PFSK-1 (cell line): ENCODE results near the gene DAPL1.

Source experiments
- FOXP2 ChIP-seq: optimal IDR thresholded peaks from 2 replicates; pipeline ENCODE3; 2011; ENCODE audit warnings: borderline replicate concordance, control low read depth, inconsistent platforms; ENCODE audit not compliant: insufficient read depth; ENCODE audit errors: extremely low read length, extremely low read depth
- POLR2AphosphoS5 ChIP-seq: IDR thresholded peaks from 2 replicates; pipeline ENCODE4 v1.6.1; 2012; ENCODE audit warnings: low read depth, mild to moderate bottlenecking, control low read depth, low read length, moderate library complexity
- SIN3A ChIP-seq: IDR thresholded peaks from 2 replicates; pipeline ENCODE4 v1.6.1; 2012; ENCODE audit warnings: mild to moderate bottlenecking, low read length, moderate library complexity, borderline replicate concordance; ENCODE audit not compliant: insufficient read depth
- TAF1 ChIP-seq: IDR thresholded peaks from 2 replicates; pipeline ENCODE4 v1.6.1; 2012; ENCODE audit warnings: low read length, control low read depth, borderline replicate concordance; ENCODE audit not compliant: insufficient read depth
- TF ChIP-seq, protein P1 (sequence below), 2 experiments: IDR thresholded peaks; 2 replicates each; pipeline versions ENCODE4 v1.6.1 to v1.8.0; 2011 to 2012; ENCODE audit warnings: low read depth in 2 of 2, low read length in 2 of 2, control low read depth in 1 of 2, inconsistent platforms in 1 of 2, mild to moderate bottlenecking in 1 of 2, moderate library complexity in 1 of 2; ENCODE audit not compliant: insufficient read depth in 1 of 2

The DAPL1 gene

DNA sequence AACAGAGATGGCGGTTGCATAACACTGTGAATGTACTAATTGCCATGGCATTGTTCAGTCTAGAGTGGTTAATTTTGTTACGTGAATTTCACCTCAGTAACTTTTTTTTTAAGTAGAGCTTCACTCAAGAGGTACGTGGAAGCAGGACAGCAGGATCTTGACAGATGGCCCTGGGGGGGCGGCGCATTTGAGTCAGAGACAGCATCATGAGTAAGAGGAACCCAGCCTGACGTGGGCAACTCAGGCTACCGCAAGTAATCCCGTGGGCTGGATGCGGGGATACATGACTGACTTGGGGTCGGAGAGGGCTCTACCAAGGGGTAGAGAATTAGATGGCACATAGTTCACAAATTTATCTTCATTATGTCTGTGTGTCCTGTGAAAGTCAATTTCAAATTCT lies 38.1 kb upstream of the DAPL1 start:
- TF ChIP-seq, protein P1, sequence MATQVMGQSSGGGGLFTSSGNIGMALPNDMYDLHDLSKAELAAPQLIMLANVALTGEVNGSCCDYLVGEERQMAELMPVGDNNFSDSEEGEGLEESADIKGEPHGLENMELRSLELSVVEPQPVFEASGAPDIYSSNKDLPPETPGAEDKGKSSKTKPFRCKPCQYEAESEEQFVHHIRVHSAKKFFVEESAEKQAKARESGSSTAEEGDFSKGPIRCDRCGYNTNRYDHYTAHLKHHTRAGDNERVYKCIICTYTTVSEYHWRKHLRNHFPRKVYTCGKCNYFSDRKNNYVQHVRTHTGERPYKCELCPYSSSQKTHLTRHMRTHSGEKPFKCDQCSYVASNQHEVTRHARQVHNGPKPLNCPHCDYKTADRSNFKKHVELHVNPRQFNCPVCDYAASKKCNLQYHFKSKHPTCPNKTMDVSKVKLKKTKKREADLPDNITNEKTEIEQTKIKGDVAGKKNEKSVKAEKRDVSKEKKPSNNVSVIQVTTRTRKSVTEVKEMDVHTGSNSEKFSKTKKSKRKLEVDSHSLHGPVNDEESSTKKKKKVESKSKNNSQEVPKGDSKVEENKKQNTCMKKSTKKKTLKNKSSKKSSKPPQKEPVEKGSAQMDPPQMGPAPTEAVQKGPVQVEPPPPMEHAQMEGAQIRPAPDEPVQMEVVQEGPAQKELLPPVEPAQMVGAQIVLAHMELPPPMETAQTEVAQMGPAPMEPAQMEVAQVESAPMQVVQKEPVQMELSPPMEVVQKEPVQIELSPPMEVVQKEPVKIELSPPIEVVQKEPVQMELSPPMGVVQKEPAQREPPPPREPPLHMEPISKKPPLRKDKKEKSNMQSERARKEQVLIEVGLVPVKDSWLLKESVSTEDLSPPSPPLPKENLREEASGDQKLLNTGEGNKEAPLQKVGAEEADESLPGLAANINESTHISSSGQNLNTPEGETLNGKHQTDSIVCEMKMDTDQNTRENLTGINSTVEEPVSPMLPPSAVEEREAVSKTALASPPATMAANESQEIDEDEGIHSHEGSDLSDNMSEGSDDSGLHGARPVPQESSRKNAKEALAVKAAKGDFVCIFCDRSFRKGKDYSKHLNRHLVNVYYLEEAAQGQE (IDR thresholded peaks at IDR 0.05; ENCODE audit: insufficient read depth in 1 of 2, low read depth in 2 of 2, low read length in 2 of 2) = no peak
- TF ChIP-seq TAF1 (no peak), POLR2AphosphoS5 (no peak), FOXP2 (no peak), SIN3A (no peak)

DNA sequence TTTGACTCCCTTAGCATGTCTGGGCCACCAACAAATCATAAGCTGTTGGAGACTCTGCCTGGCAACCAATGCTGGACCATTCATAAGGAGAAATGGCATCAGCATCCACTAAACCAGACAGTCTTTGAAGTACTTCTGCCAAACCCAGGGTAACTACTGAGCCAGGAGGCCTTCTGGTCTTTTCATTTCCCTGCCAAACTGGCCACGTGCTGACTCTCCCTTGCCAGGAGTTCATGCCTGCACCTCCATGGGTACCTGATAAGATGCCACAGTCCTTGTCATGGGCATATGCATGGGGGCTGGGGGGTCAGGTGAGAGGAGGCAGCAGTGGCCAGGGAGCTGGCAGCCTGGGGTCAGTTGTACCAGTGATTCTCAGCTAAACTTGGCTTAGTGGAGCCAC lies 34.2 kb upstream of the DAPL1 start:
- TF ChIP-seq SIN3A (no peak), FOXP2 (no peak), TAF1 (no peak), POLR2AphosphoS5 (no peak)
- TF ChIP-seq, protein P1 (IDR thresholded peaks at IDR 0.05; ENCODE audit: insufficient read depth in 1 of 2, low read depth in 2 of 2, low read length in 2 of 2) = no peak

DNA sequence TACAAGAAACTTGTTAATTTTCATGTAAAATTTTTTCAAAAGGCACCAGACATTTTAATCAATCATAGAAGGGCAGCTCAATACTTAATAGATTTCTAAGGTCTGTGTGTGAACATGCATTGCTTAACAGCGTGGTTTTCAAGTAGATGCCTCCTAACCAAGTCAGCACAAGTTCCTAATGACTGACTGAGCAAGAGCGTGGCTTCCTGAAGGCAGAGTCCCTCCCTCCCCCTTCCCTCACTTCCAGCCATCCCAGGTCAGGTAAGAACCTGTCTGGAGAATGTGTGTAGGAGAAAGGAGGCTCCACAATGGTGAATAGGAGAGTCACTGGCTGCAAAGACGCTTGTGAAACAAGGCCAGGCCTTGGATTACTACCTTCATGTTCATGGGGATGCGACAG lies 33.5 kb upstream of the DAPL1 start:
- TF ChIP-seq POLR2AphosphoS5 (no peak), TAF1 (no peak), SIN3A (no peak), FOXP2 (no peak)
- TF ChIP-seq, protein P1 (IDR thresholded peaks at IDR 0.05; ENCODE audit: insufficient read depth in 1 of 2, low read depth in 2 of 2, low read length in 2 of 2) = no peak

DNA sequence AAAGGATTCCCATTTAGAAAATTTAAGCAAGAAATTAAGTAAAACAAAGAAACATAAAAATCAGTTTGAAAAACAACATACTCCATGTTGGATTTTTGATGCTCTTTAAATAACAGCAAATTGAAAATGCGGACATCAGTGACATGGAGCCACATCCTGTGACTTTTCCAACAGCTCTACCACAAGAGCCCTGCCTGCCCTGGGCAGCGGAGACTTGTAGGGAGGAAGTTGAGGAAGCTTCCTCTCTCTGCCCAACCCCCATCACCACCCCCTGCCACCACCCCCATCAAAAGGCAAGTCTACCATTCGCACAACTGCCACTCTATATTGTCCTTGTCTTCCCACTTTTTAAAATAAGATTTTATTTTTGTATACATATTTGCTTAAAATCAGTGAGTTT lies 32.8 kb upstream of the DAPL1 start:
- TF ChIP-seq SIN3A (no peak), FOXP2 (no peak), TAF1 (no peak), POLR2AphosphoS5 (no peak)
- TF ChIP-seq, protein P1 (IDR thresholded peaks at IDR 0.05; ENCODE audit: insufficient read depth in 1 of 2, low read depth in 2 of 2, low read length in 2 of 2) = no peak

DNA sequence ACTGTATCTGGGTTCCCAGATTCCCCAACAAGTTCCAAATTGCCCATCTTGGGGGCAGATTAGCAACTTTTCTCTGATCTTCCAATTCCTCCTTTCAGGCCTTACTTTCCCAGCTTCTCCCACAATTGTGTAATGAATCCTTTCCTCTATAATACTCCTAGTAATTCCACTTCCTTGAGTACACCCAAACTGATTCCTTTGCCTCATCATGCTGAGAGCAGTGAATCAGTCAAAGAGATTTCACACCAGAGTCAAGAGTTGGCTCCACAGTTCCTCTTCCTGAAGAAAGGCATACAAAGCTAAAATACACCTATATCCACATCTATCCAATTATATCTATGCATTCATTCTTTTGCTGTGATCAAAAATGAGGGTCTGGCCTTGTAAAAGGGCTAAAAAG lies 28.6 kb upstream of the DAPL1 start:
- TF ChIP-seq, protein P1 (IDR thresholded peaks at IDR 0.05; ENCODE audit: insufficient read depth in 1 of 2, low read depth in 2 of 2, low read length in 2 of 2) = no peak
- TF ChIP-seq FOXP2 = no peak
- no peak for TF ChIP-seq TAF1
- no peak for TF ChIP-seq POLR2AphosphoS5
- TF ChIP-seq SIN3A = no peak
